Cardiac muscle cell (in vitro differentiated cells and primary cell): ENCODE measurements around the gene PTPN12. TPM values are rescaled to one million over a fixed set of nuclear protein-coding genes. Genes with fewer than 3 reads are reported as not detected.

Experiments used
- DNase-seq, 2 donors: peaks; one replicate each; pipeline versions ENCODE4 v3.0.0 to v3.0.0-alpha.2; 2010 to 2017; ENCODE audit warnings: low read depth in 1 of 2, low spot score in 1 of 2
- H3K27ac ChIP-seq: fragments of 200-600 bp; sonication (generic); 2 replicates; pipeline ENCODE4 v1.5.1; 2016
- H3K27me3 ChIP-seq: fragments of 200-600 bp; sonication (generic); 2 replicates; pipeline ENCODE4 v1.6.0; 2016; ENCODE audit warnings: control low read depth
- H3K36me3 ChIP-seq: fragments of 200-600 bp; sonication (generic); 2 replicates; pipeline ENCODE4 v1.5.1; 2016; ENCODE audit warnings: control low read depth
- H3K4me1 ChIP-seq: fragments of 200-600 bp; sonication (generic); 2 replicates; pipeline ENCODE4 v1.8.1; 2017; ENCODE audit warnings: low read depth, mild to moderate bottlenecking, mixed run types
- H3K4me3 ChIP-seq: fragments of 200-600 bp; sonication (generic); 2 replicates; pipeline ENCODE4 v1.5.1; 2016; ENCODE audit warnings: mild to moderate bottlenecking
- H3K9me3 ChIP-seq: fragments of 200-600 bp; sonication (generic); 2 replicates; pipeline ENCODE4 v1.5.1; 2017; ENCODE audit warnings: low read depth, mild to moderate bottlenecking, control low read depth
- CTCF ChIP-seq: IDR thresholded peaks from 2 replicates; pipeline ENCODE4 v1.5.1; 2012; ENCODE audit warnings: low read depth, mild to moderate bottlenecking, low read length
- polyA plus RNA-seq: library from polyadenylated mRNA; unstranded; fragments of >200 nt; fragmentation: Nextera tagmentation; extraction: Ambion mirVana; gene quantifications from 2 replicates; pipeline ENCODE4 v1.2.1, GENCODE V29; 2016
- total RNA-seq: library from RNA; depleted of rRNA; stranded (reverse); fragments of >200 nt; gene quantifications from 2 replicates; pipeline ENCODE4 v1.2.3, GENCODE V29; 2016

The PTPN12 gene
- total and polyA plus RNA-seq, 2 experiments from 2014 or later: 13.4 to 19.3 TPM

- Histone ChIP-seq H3K27me3 (no peaks in the 10 kb centered on the region), H3K27ac (no peak overlapping the region), H3K9me3 (no peaks in the 10 kb centered on the region), H3K4me1 (no peaks in the 10 kb centered on the region), H3K36me3 (no peaks in the 10 kb centered on the region), H3K4me3 (no peak overlapping the region)
- no peak for DNase-seq
- no peak for TF ChIP-seq CTCF
Measured at GRCh38 chr7:77655836-77656455, 118.9 kb downstream of the PTPN12 start.

GRCh38 chr7:77657427-77658224, 120.5 kb downstream of the PTPN12 start:
- H3K27ac ChIP-seq: no peak overlapping the region
- no peaks in the 10 kb centered on the region for H3K4me1 ChIP-seq
- no peaks in the 10 kb centered on the region for H3K9me3 ChIP-seq
- no peaks in the 10 kb centered on the region for H3K36me3 ChIP-seq
- peak; percentile 57 to 72 for DNase-seq
- TF ChIP-seq CTCF: peak; percentile 46
- H3K4me3 ChIP-seq: no peak overlapping the region
- H3K27me3 ChIP-seq: no peaks in the 10 kb centered on the region

GRCh38 chr7:77658928-77659327, 121.8 kb downstream of the PTPN12 start:
- H3K27ac ChIP-seq: no peak overlapping the region
- no peak for DNase-seq
- no peaks in the 10 kb centered on the region for H3K27me3 ChIP-seq
- no peak overlapping the region for H3K4me3 ChIP-seq
- TF ChIP-seq CTCF: no peak
- no peaks in the 10 kb centered on the region for H3K9me3 ChIP-seq
- H3K36me3 ChIP-seq: no peaks in the 10 kb centered on the region
- H3K4me1 ChIP-seq: no peaks in the 10 kb centered on the region

GRCh38 chr7:77661816-77662215, 124.7 kb downstream of the PTPN12 start:
- no peak for TF ChIP-seq CTCF
- H3K27ac ChIP-seq: no peak overlapping the region
- H3K4me1 ChIP-seq: no peaks in the 10 kb centered on the region
- DNase-seq: no peak
- H3K9me3 ChIP-seq: no peaks in the 10 kb centered on the region
- H3K4me3 ChIP-seq: no peak overlapping the region
- no peaks in the 10 kb centered on the region for H3K36me3 ChIP-seq
- no peaks in the 10 kb centered on the region for H3K27me3 ChIP-seq

- no peak for TF ChIP-seq CTCF
- DNase-seq: no peak
- no peaks in the 10 kb centered on the region for H3K36me3 ChIP-seq
Measured at GRCh38 chr7:77662869-77663268, 125.8 kb downstream of the PTPN12 start.

More at GRCh38 chr7:77662869-77663268, 125.8 kb downstream of the PTPN12 start:
- H3K9me3 ChIP-seq: no peaks in the 10 kb centered on the region
- H3K27me3 ChIP-seq: no peaks in the 10 kb centered on the region
- H3K27ac ChIP-seq: no peak overlapping the region
- H3K4me1 ChIP-seq: no peaks in the 10 kb centered on the region
- H3K4me3 ChIP-seq: no peak overlapping the region
